GM12878 (cell line): ENCODE measurements around the gene ATP2B1. TPM values are rescaled to one million over a fixed set of nuclear protein-coding genes. Genes with fewer than 3 reads are reported as not detected.

Experiments
- CREB1 ChIP-seq: IDR thresholded peaks from 2 replicates; pipeline ENCODE4 v1.6.1; 2012; ENCODE audit warnings: low read depth, mild to moderate bottlenecking, inconsistent platforms
- CTCF ChIP-seq, 3 experiments: IDR thresholded peaks in 2 of 3; conservative IDR thresholded peaks in 1 of 3; 2 replicates each; pipeline ENCODE4 v1.5.1; 2011; ENCODE audit warnings: low read depth in 3 of 3, low read length in 3 of 3, mild to moderate bottlenecking in 3 of 3, control low read depth in 2 of 3, moderate library complexity in 2 of 3, inconsistent platforms in 1 of 3, mixed read lengths in 1 of 3; ENCODE audit not compliant: control insufficient read depth in 2 of 3, insufficient read depth in 1 of 3; ENCODE audit errors: extremely low read depth in 1 of 3
- GATAD2B ChIP-seq: fragments of 450-650 bp; conservative IDR thresholded peaks from 2 replicates; pipeline ENCODE4 v1.6.1; 2017; ENCODE audit warnings: low read depth, mild to moderate bottlenecking, moderate library complexity
- HDAC2 ChIP-seq: fragments of 200-600 bp; sonication (generic); IDR thresholded peaks from 2 replicates; pipeline ENCODE4 v1.6.1; 2017
- HDAC6 ChIP-seq: fragments of 200-600 bp; sonication (generic); IDR thresholded peaks from one replicate; pipeline ENCODE4 v1.8.0; 2017; ENCODE audit warnings: antibody characterized with exemption; ENCODE audit not compliant: unreplicated experiment
- MXI1 ChIP-seq: fragments of 150-350 bp; IDR thresholded peaks from 2 replicates; pipeline ENCODE4 v1.6.1; 2011; ENCODE audit warnings: low read depth, mild to moderate bottlenecking, inconsistent platforms, low read length, improper control_type of control experiment
- NBN ChIP-seq: fragments of 450-650 bp; IDR thresholded peaks from 2 replicates; pipeline ENCODE4 v1.6.1; 2016
- SIX5 ChIP-seq: IDR thresholded peaks from 2 replicates; pipeline ENCODE4 v1.6.1; 2011; ENCODE audit warnings: mild to moderate bottlenecking, low read depth, low read length, moderate library complexity; ENCODE audit not compliant: severe bottlenecking
- SMAD1 ChIP-seq: fragments of 450-650 bp; IDR thresholded peaks from 2 replicates; pipeline ENCODE4 v1.6.1; 2018; ENCODE audit warnings: mild to moderate bottlenecking, low read depth; ENCODE audit not compliant: partially characterized antibody
- USF2 ChIP-seq: IDR thresholded peaks from 2 replicates; pipeline ENCODE4 v1.6.1; 2011; ENCODE audit warnings: low read depth, low read length, improper control_type of control experiment, borderline replicate concordance
- YY1 ChIP-seq: IDR thresholded peaks from 2 replicates; pipeline ENCODE4 v1.6.1; 2011; ENCODE audit warnings: low read depth, mild to moderate bottlenecking, low read length
- ZNF207 ChIP-seq: fragments of 450-650 bp; IDR thresholded peaks from 2 replicates; pipeline ENCODE4 v1.6.1; 2014; ENCODE audit warnings: antibody characterized with exemption, mild to moderate bottlenecking, borderline replicate concordance
- ZNF24 ChIP-seq: fragments of 450-650 bp; IDR thresholded peaks from 2 replicates; pipeline ENCODE4 v1.6.1; 2017; ENCODE audit warnings: antibody characterized with exemption, mild to moderate bottlenecking
- ZNF592 ChIP-seq: fragments of 450-650 bp; IDR thresholded peaks from 2 replicates; pipeline ENCODE4 v1.6.1; 2017; ENCODE audit warnings: mild to moderate bottlenecking, moderate library complexity
- ZNF622 ChIP-seq: fragments of 450-650 bp; IDR thresholded peaks from 2 replicates; pipeline ENCODE4 v1.6.1; 2017; ENCODE audit warnings: mild to moderate bottlenecking, inconsistent platforms
- ZNF687 ChIP-seq: fragments of 450-650 bp; IDR thresholded peaks from 2 replicates; pipeline ENCODE4 v1.6.1; 2017; ENCODE audit warnings: mild to moderate bottlenecking, moderate library complexity
- ZSCAN29 ChIP-seq: fragments of 450-650 bp; IDR thresholded peaks from 2 replicates; pipeline ENCODE4 v1.6.1; 2017; ENCODE audit warnings: mild to moderate bottlenecking, moderate library complexity
- polyA plus RNA-seq, 11 experiments: library from polyadenylated mRNA; depleted of rRNA in 4 of 11; unstranded in 6 of 11; stranded (reverse) in 5 of 11; fragments of >200 nt; fragmentation: Nextera tagmentation in 4 of 11; fragmentation: Illumina TruSeq in 1 of 11; extraction: Ambion mirVana in 4 of 11; extraction: Trizol in 1 of 11; gene quantifications; 1 replicate in 1 of 11; 2 replicates in 10 of 11; pipeline versions ENCODE4 v1.2.1 to v1.2.3, GENCODE V29; 2011 to 2016; ENCODE audit warnings: inconsistent platforms in 2 of 11, missing spikeins in 2 of 11, low read depth in 1 of 11
- total RNA-seq, 4 experiments: library from RNA; depleted of rRNA in 3 of 4; stranded (reverse); fragments of >200 nt in 3 of 4; fragmentation: Illumina TruSeq in 1 of 4; extraction: Trizol in 1 of 4; gene quantifications; 2 replicates each; pipeline versions ENCODE4 v1.2.1 to v1.2.3, GENCODE V29; 2013 to 2021

ATP2B1 gene
- total and polyA plus RNA-seq, 10 of the 15 experiments (the other 5 are each of a cell fraction or from before 2014, with no cell fraction given), result 15.9 to 67.8 (median 48.5) TPM

- TF ChIP-seq SMAD1 (peak; percentile 46), YY1 (no peak), GATAD2B (peak; percentile 98), NBN (peak; percentile 86), ZNF622 (no peak), ZNF592 (no peak), HDAC6 (peak; percentile 78), ZNF687 (peak; percentile 63), ZSCAN29 (peak; percentile 30; the same call in 1 of the 2 replicates), ZNF207 (0 out of 2 replicates have a peak, but pooled peaks have one; percentile 60), MXI1 (peak; percentile 16), SIX5 (no peak), USF2 (peak; percentile 81), HDAC2 (no peak), ZNF24 (peak; percentile 46; the same call in 1 of the 2 replicates), CREB1 (peak; percentile 98), CTCF (IDR thresholded peaks at IDR 0.05 in 2 of 3, conservative IDR thresholded peaks at IDR 0.05 in 1 of 3; ENCODE audit: control insufficient read depth in 2 of 3, extremely low read depth in 1 of 3, insufficient read depth in 1 of 3, low read depth in 3 of 3, low read length in 3 of 3) (0 out of 6 replicates have a peak, but pooled peaks of 1 of the 3 experiments have one; percentile 10)
Measured at GRCh38 chr12:89709157-89709994, 738 bp upstream of the ATP2B1 start (continued).
